Measurements from ENCODE around the gene FOXO6. TPM values are rescaled to one million over a fixed set of nuclear protein-coding genes. Genes with fewer than 3 reads are reported as not detected.

Gene FOXO6
- total and polyA plus RNA-seq, 9 of the 15 experiments (the other 6 are each of a cell fraction or from before 2014, with no cell fraction given), result 0.04 to 0.31 (median 0.12) TPM; not detected in 5

DNA sequence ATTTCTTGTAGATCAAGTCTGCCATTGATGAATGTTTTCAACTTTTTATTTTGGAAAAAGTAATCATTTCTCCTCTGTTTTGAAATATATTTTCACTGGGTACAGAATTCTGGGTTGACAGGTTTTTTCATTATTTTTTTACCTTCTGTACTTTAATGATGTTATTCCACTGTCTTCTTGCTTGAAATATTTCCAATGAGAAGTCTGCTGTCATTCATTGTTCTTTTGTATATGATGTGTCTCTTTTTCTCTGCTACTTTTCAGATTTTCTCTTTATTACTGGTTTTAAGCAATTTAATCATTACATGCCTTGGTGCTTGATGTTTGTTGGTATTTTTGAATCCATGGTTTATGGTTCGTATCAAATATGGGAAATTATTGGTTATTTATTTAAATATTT is 22.4 kb upstream of the FOXO6 start:
- Histone ChIP-seq H3K4me3 (no peak overlapping the region), H3K9me1 (ENCODE audit: control insufficient read depth, insufficient read depth, low read length) (no peaks in the 10 kb centered on the region), H4K20me1 (replicated peaks; ENCODE audit: control insufficient read depth, insufficient read depth, low read length) (no peaks in the 10 kb centered on the region), H3K9ac (ENCODE audit: insufficient read depth in 1 of 2, low read depth in 2 of 2, low read length in 2 of 2) (no peak overlapping the region), H3K79me2 (ENCODE audit: control insufficient read depth, insufficient read depth, low read length) (no peaks in the 10 kb centered on the region), H3K36me3 (ENCODE audit: control insufficient read depth, insufficient read depth, low read length) (no peaks in the 10 kb centered on the region), H3K9me3 (replicated peaks; ENCODE audit: control insufficient read depth, insufficient read depth, low read depth, low read length) (no peaks in the 10 kb centered on the region), H3K4me2 (ENCODE audit: insufficient read depth, low read length) (no peak overlapping the region), H3K27ac (ENCODE audit: extremely low read depth, low read depth, low read length) (no peak overlapping the region), H2AFZ (ENCODE audit: low read depth, low read length) (no peak overlapping the region), H3K27me3 (ENCODE audit: control insufficient read depth in 2 of 2, insufficient read depth in 2 of 2, low read length in 2 of 2) (peaks cover 0 to 2% of the 10 kb centered on the region in 2 experiments; a peak in 1 of 5 replicates), H3K4me1 (replicated peaks in 1 of 2; ENCODE audit: control insufficient read depth in 2 of 2, insufficient read depth in 2 of 2, low read length in 2 of 2) (peaks cover 0 to 4% of the 10 kb centered on the region in 2 experiments; a peak in 3 of 5 replicates)
- no peak for DNase-seq (ENCODE audit: extremely low read depth in 1 of 4, low spot score in 3 of 4)
- BruUV-seq (replicated peaks), result no TSS peak
- WGBS (ENCODE audit: insufficient coverage, low coverage, missing lambda C conversion rate), result 3% methylated on average over 1 of the region's 1 CpG
- in situ Hi-C loops (cut with MboI), result no loop called here
- intact Hi-C loops (cut with micrococcal nuclease), result no loop called here
- ATAC-seq, result no peak
- ChIA-PET POLR2A (no interaction called here), CTCF (ENCODE audit: low intra/inter-chr PET ratio) (no interaction called here)
- no peak for FAIRE-seq
- TF ChIP-seq NUFIP1 (IDR thresholded peaks at IDR 0.05; ENCODE audit: partially characterized antibody) (no peak), CHD1 (IDR thresholded peaks at IDR 0.05; ENCODE audit: low read length) (no peak), NBN (IDR thresholded peaks at IDR 0.05; ENCODE audit: low read depth) (0 out of 2 replicates have a peak, but pooled peaks have one; percentile 24), RUNX1 (IDR thresholded peaks at IDR 0.05; ENCODE audit: low read depth) (no peak), EHMT2 (IDR thresholded peaks at IDR 0.05) (0 out of 2 replicates have a peak, but pooled peaks have one; percentile 41), EP300 (IDR thresholded peaks at IDR 0.05; ENCODE audit: low read length) (no peak), TRIM28 (IDR thresholded peaks at IDR 0.05) (peak; percentile 95), ARNT (IDR thresholded peaks at IDR 0.05) (peak in 1 of 2 experiments; percentile 59; a peak in 1 of 4 replicates), TRIM24 (IDR thresholded peaks at IDR 0.05) (peak in 1 of 2 experiments; percentile 69; a peak in 1 of 4 replicates), CBX5 (IDR thresholded peaks at IDR 0.05; ENCODE audit: borderline replicate concordance, low read depth) (peak; percentile 85), U2AF1 (optimal IDR thresholded peaks at IDR 0.05; ENCODE audit: low read depth, low read length) (no peak), ZNF239 (CRISPR knock-in tag; IDR thresholded peaks at IDR 0.05) (no peak), KLF13 (tag; IDR thresholded peaks at IDR 0.05; ENCODE audit: borderline replicate concordance, low read depth) (no peak), ZNF717 (CRISPR knock-in tag; IDR thresholded peaks at IDR 0.05) (no peak), XRCC3 (IDR thresholded peaks at IDR 0.05) (peak; percentile 34; the same call in 1 of the 2 replicates)
- TF ChIP-seq, protein P1, sequence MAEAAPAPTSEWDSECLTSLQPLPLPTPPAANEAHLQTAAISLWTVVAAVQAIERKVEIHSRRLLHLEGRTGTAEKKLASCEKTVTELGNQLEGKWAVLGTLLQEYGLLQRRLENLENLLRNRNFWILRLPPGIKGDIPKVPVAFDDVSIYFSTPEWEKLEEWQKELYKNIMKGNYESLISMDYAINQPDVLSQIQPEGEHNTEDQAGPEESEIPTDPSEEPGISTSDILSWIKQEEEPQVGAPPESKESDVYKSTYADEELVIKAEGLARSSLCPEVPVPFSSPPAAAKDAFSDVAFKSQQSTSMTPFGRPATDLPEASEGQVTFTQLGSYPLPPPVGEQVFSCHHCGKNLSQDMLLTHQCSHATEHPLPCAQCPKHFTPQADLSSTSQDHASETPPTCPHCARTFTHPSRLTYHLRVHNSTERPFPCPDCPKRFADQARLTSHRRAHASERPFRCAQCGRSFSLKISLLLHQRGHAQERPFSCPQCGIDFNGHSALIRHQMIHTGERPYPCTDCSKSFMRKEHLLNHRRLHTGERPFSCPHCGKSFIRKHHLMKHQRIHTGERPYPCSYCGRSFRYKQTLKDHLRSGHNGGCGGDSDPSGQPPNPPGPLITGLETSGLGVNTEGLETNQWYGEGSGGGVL (CRISPR knock-in tag; IDR thresholded peaks at IDR 0.05), result no peak
- TF ChIP-seq, protein P2, sequence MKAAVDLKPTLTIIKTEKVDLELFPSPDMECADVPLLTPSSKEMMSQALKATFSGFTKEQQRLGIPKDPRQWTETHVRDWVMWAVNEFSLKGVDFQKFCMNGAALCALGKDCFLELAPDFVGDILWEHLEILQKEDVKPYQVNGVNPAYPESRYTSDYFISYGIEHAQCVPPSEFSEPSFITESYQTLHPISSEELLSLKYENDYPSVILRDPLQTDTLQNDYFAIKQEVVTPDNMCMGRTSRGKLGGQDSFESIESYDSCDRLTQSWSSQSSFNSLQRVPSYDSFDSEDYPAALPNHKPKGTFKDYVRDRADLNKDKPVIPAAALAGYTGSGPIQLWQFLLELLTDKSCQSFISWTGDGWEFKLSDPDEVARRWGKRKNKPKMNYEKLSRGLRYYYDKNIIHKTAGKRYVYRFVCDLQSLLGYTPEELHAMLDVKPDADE (conservative IDR thresholded peaks at IDR 0.05; ENCODE audit: control insufficient read depth, low read depth, low read length), result no peak
- TF ChIP-seq, protein P3, sequence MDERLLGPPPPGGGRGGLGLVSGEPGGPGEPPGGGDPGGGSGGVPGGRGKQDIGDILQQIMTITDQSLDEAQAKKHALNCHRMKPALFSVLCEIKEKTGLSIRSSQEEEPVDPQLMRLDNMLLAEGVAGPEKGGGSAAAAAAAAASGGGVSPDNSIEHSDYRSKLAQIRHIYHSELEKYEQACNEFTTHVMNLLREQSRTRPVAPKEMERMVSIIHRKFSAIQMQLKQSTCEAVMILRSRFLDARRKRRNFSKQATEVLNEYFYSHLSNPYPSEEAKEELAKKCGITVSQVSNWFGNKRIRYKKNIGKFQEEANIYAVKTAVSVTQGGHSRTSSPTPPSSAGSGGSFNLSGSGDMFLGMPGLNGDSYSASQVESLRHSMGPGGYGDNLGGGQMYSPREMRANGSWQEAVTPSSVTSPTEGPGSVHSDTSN (CRISPR knock-in tag; IDR thresholded peaks at IDR 0.05; ENCODE audit: low read depth), result no peak
- TF ChIP-seq, protein P3 (tag; conservative IDR thresholded peaks at IDR 0.05; ENCODE audit: low read depth), result no peak
- TF ChIP-seq, protein P4, sequence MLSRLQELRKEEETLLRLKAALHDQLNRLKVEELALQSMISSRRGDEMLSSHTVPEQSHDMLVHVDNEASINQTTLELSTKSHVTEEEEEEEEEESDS (CRISPR knock-in tag; IDR thresholded peaks at IDR 0.05), result no peak

Data from K562 (cell line).